Lung (tissue), 12 donors: Measurements from ENCODE around the gene RASGRF2. TPM values are rescaled to one million over a fixed set of nuclear protein-coding genes. Genes with fewer than 3 reads are reported as not detected.

Experiments used
- ATAC-seq: fragments of 200-7000 bp; cut with Tn5 transposase; one replicate; pipeline ENCODE4 v1.9.1; 2020; ENCODE audit warnings: moderate number of reproducible peaks; ENCODE audit not compliant: insufficient read depth, low FRiP score
- DNase-seq, 3 donors: peaks; one replicate each; pipeline ENCODE4 v3.0.0-alpha.2; 2013 to 2017
- H3K27ac ChIP-seq, 2 donors: one replicate each; pipeline ENCODE4 v1.5.1; 2013; ENCODE audit warnings: mild to moderate bottlenecking in 2 of 2, moderate library complexity in 2 of 2, control low read depth in 1 of 2, inconsistent platforms in 1 of 2, low read depth in 1 of 2, low read length in 1 of 2
- H3K27me3 ChIP-seq, 3 donors: one replicate each; pipeline ENCODE4 v1.5.1; 2013; ENCODE audit warnings: low read length in 2 of 3; ENCODE audit not compliant: control insufficient read depth in 3 of 3, insufficient read depth in 3 of 3
- H3K36me3 ChIP-seq, 4 donors: one replicate each; pipeline ENCODE4 v1.5.1; 2013; ENCODE audit warnings: low read length in 4 of 4, mild to moderate bottlenecking in 1 of 4, moderate library complexity in 1 of 4; ENCODE audit not compliant: control insufficient read depth in 4 of 4, insufficient read depth in 4 of 4
- H3K4me1 ChIP-seq, 5 donors: one replicate each; pipeline ENCODE4 v1.5.1; 2013; ENCODE audit warnings: low read length in 5 of 5, mild to moderate bottlenecking in 2 of 5, moderate library complexity in 1 of 5; ENCODE audit not compliant: control insufficient read depth in 5 of 5, insufficient read depth in 5 of 5
- H3K4me3 ChIP-seq: one replicate; pipeline ENCODE4 v1.5.1; 2013; ENCODE audit warnings: mild to moderate bottlenecking, control low read depth, moderate library complexity
- H3K9ac ChIP-seq, 2 donors: one replicate each; pipeline ENCODE4 v1.5.1; 2013; ENCODE audit warnings: low read length in 2 of 2, control low read depth in 1 of 2; ENCODE audit not compliant: insufficient read depth in 1 of 2
- H3K9me3 ChIP-seq, 4 donors: one replicate each; pipeline ENCODE4 v1.5.1; 2013; ENCODE audit warnings: low read length in 3 of 4, mild to moderate bottlenecking in 1 of 4, moderate library complexity in 1 of 4; ENCODE audit not compliant: control insufficient read depth in 4 of 4, insufficient read depth in 3 of 4
- CTCF ChIP-seq: IDR thresholded peaks from 2 replicates; pipeline ENCODE4 v1.5.1; 2012; ENCODE audit warnings: mild to moderate bottlenecking; ENCODE audit errors: control extremely low read depth, extremely low read depth
- WGBS, 2 donors: extraction: QIAGEN DNeasy Blood & Tissue Kit; methylation state at CpG; one replicate each; pipeline ENCODE4 v1.1.7; 2013; 5-methylcytosine and 5-hydroxymethylcytosine counted together
- polyA plus RNA-seq, 2 donors: library from polyadenylated mRNA; stranded (reverse); fragments of 200-250 nt; gene quantifications; one replicate each; pipeline ENCODE4 v1.2.1, GENCODE V29; 2013
- total RNA-seq, 2 donors: library from RNA; depleted of rRNA in 1 of 2; stranded (reverse); fragments of >200 nt in 1 of 2; gene quantifications; one replicate each; pipeline ENCODE4 v1.2.1, GENCODE V29; 2014 to 2021
- donor health status: control.
- donor health status: control.
- donor health status: Bipolar disorder and iron deficiency.
- donor health status: healthy.
- donor health status: DM: yes; HTN: yes; CAD: no.

The RASGRF2 gene
- total and polyA plus RNA-seq, 4 donors: 1.0 to 12.0 (median 2.7) TPM

- no peak overlapping the region for H3K27ac ChIP-seq
- ATAC-seq: no peak
- no peaks in the 10 kb centered on the region for H3K9me3 ChIP-seq
- no peak overlapping the region for H3K4me3 ChIP-seq
- no peaks in the 10 kb centered on the region for H3K27me3 ChIP-seq
- WGBS, 2 donors: 89 to 95% methylated on average over 4 of the region's 4 CpGs
- no peaks in the 10 kb centered on the region for H3K36me3 ChIP-seq
- DNase-seq: no peak
- H3K4me1 ChIP-seq: peaks cover 0 to 27% (median 4%) of the 10 kb centered on the region in 5 donors
- no peak overlapping the region for H3K9ac ChIP-seq
- TF ChIP-seq CTCF: no peak
These were observed 61.3 kb downstream of the RASGRF2 start for GRCh38 chr5:81021486-81021885.

- ATAC-seq: no peak
- 85 to 87% methylated on average over 10 of the region's 10 CpGs for WGBS, 2 donors
- Histone ChIP-seq H3K4me1 (peaks cover 0 to 24% (median 4%) of the 10 kb centered on the region in 5 donors), H3K36me3 (no peaks in the 10 kb centered on the region), H3K4me3 (no peak overlapping the region), H3K27me3 (no peaks in the 10 kb centered on the region), H3K9ac (no peak overlapping the region), H3K27ac (no peak overlapping the region), H3K9me3 (no peaks in the 10 kb centered on the region)
- no peak for TF ChIP-seq CTCF
- no peak for DNase-seq
These were observed 62.0 kb downstream of the RASGRF2 start for GRCh38 chr5:81021951-81022687.

GRCh38 chr5:81022688-81023084, 62.5 kb downstream of the RASGRF2 start:
- Histone ChIP-seq H3K36me3 (no peaks in the 10 kb centered on the region), H3K27me3 (no peaks in the 10 kb centered on the region), H3K27ac (no peak overlapping the region), H3K9ac (no peak overlapping the region), H3K4me3 (no peak overlapping the region), H3K4me1 (peaks cover 0 to 21% (median 4%) of the 10 kb centered on the region in 5 donors), H3K9me3 (no peaks in the 10 kb centered on the region)
- ATAC-seq (no peak), DNase-seq (no peak)
- WGBS, 2 donors: 89 to 92% methylated on average over 5 of the region's 5 CpGs
- no peak for TF ChIP-seq CTCF
